ENCODE results near the gene ANKRD13C.

DNA sequence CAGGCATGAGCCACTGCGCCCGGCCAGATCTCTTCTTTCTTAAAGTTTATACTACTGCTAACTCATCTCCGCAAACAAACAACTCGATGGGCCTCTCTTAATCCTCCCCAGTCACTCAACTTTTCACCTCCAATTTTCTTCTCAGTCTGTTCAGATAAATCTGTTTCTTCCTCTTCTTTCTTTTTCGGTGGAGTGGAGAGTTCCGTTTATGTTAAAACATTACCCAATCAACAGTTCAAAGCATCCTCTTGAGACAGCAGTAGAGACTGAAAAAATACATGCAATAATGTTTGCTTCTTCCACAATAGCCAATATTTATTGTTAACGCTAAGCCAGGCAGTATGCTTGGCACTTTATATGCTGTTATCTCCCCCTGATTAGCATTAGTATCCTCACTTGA lies 1.4 kb upstream of the ANKRD13C start:
- TF ChIP-seq, protein P1, sequence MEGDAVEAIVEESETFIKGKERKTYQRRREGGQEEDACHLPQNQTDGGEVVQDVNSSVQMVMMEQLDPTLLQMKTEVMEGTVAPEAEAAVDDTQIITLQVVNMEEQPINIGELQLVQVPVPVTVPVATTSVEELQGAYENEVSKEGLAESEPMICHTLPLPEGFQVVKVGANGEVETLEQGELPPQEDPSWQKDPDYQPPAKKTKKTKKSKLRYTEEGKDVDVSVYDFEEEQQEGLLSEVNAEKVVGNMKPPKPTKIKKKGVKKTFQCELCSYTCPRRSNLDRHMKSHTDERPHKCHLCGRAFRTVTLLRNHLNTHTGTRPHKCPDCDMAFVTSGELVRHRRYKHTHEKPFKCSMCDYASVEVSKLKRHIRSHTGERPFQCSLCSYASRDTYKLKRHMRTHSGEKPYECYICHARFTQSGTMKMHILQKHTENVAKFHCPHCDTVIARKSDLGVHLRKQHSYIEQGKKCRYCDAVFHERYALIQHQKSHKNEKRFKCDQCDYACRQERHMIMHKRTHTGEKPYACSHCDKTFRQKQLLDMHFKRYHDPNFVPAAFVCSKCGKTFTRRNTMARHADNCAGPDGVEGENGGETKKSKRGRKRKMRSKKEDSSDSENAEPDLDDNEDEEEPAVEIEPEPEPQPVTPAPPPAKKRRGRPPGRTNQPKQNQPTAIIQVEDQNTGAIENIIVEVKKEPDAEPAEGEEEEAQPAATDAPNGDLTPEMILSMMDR (IDR thresholded peaks at IDR 0.05): no peak
- TF ChIP-seq, protein P2, sequence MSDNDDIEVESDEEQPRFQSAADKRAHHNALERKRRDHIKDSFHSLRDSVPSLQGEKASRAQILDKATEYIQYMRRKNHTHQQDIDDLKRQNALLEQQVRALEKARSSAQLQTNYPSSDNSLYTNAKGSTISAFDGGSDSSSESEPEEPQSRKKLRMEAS (IDR thresholded peaks at IDR 0.05; ENCODE audit: low read depth): no peak
- TF ChIP-seq JUND (IDR thresholded peaks at IDR 0.05) (no peak), SIN3A (IDR thresholded peaks at IDR 0.05; ENCODE audit: borderline replicate concordance, low read depth, low read length) (no peak), NFIC (IDR thresholded peaks at IDR 0.05; ENCODE audit: borderline replicate concordance) (no peak), POLR2AphosphoS5 (IDR thresholded peaks at IDR 0.05; ENCODE audit: low read depth, low read length) (no peak), EZH2phosphoT487 (IDR thresholded peaks at IDR 0.05; ENCODE audit: borderline replicate concordance, low read depth) (no peak), FOSL2 (IDR thresholded peaks at IDR 0.05; ENCODE audit: borderline replicate concordance, low read depth) (no peak), RXRA (IDR thresholded peaks at IDR 0.05; ENCODE audit: borderline replicate concordance, low read depth) (no peak), NRF1 (IDR thresholded peaks at IDR 0.05; ENCODE audit: low read depth, low read length) (no peak)
- TF ChIP-seq, protein P3, sequence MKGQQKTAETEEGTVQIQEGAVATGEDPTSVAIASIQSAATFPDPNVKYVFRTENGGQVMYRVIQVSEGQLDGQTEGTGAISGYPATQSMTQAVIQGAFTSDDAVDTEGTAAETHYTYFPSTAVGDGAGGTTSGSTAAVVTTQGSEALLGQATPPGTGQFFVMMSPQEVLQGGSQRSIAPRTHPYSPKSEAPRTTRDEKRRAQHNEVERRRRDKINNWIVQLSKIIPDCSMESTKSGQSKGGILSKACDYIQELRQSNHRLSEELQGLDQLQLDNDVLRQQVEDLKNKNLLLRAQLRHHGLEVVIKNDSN (IDR thresholded peaks at IDR 0.05; ENCODE audit: borderline replicate concordance, low read depth): no peak
- TF ChIP-seq, protein P4, sequence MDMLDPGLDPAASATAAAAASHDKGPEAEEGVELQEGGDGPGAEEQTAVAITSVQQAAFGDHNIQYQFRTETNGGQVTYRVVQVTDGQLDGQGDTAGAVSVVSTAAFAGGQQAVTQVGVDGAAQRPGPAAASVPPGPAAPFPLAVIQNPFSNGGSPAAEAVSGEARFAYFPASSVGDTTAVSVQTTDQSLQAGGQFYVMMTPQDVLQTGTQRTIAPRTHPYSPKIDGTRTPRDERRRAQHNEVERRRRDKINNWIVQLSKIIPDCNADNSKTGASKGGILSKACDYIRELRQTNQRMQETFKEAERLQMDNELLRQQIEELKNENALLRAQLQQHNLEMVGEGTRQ (IDR thresholded peaks at IDR 0.05; ENCODE audit: borderline replicate concordance, low read depth, low read length): no peak
- TF ChIP-seq, protein P5, sequence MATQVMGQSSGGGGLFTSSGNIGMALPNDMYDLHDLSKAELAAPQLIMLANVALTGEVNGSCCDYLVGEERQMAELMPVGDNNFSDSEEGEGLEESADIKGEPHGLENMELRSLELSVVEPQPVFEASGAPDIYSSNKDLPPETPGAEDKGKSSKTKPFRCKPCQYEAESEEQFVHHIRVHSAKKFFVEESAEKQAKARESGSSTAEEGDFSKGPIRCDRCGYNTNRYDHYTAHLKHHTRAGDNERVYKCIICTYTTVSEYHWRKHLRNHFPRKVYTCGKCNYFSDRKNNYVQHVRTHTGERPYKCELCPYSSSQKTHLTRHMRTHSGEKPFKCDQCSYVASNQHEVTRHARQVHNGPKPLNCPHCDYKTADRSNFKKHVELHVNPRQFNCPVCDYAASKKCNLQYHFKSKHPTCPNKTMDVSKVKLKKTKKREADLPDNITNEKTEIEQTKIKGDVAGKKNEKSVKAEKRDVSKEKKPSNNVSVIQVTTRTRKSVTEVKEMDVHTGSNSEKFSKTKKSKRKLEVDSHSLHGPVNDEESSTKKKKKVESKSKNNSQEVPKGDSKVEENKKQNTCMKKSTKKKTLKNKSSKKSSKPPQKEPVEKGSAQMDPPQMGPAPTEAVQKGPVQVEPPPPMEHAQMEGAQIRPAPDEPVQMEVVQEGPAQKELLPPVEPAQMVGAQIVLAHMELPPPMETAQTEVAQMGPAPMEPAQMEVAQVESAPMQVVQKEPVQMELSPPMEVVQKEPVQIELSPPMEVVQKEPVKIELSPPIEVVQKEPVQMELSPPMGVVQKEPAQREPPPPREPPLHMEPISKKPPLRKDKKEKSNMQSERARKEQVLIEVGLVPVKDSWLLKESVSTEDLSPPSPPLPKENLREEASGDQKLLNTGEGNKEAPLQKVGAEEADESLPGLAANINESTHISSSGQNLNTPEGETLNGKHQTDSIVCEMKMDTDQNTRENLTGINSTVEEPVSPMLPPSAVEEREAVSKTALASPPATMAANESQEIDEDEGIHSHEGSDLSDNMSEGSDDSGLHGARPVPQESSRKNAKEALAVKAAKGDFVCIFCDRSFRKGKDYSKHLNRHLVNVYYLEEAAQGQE (IDR thresholded peaks at IDR 0.05; ENCODE audit: low read depth, low read length): no peak
